ENCODE measurements around the gene SRBD1.

The SRBD1 gene

DNA sequence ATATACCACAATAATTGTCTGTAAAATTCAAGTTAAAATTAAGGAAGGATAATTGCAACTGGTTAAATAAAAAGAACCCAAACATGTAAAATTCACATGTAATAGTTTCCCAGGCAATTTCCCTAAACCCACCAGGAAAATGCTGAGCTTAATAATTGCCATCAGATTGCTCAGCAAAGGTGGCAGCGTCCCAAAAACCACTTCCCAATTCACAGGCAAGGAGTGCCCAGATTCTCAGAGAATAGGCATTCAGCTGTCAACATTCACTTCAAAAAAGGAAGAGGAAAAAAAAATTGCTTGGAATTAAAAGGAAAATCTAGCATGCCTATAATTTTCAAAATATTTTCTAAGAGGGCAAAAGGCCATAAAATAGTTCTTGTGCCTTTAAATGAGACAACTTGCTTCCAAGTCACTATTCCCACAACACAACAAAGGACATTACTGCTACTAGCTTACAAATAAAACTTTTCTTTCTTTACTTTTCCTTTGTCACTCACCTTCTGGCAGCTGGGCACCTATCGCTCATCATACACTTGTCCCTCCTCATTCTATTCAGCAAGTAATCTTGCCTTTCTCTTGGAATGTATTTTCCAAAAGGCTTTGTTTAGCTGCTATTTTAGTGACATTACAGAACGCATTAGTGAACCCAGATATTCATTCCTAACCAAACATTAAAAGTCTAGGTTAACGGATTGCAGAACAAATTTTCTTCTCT, 15.2 kb downstream of the SRBD1 start:
- no peak for DNase-seq

- no peak for DNase-seq
Observed at GRCh38 chr2:45591073-45591472, 20.0 kb downstream of the SRBD1 start.

DNA sequence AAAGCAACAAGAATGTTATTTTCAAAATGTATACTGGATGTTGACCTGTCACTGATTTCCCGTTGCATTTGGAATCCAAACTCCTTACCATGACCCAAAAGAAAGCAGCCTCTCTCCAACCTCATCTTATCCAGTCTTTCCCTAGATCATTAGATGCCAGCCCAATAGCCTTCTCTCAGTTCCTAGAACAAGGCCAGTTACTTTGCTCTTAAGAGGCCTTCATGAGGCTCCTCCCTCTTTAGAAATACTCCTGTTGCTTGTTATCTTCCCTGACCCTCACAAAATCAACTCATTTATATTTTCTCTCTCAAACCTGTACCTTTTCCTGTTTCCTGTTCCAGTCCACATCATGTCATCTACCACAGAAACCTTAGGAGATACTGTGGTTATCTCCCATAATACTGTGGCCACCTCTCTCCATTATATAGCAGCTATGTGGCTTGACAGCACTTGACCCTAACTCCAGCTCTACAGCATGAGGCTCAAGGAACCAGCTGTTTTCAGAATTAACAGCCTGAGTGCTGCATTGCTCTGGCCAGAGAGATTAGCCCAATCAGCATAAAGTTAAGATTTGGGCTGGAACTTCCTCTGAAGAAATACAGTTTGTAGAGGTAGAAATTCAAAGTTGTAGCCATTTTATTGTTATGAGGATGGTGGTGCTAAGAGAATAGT, 22.8 kb downstream of the SRBD1 start:
- DNase-seq = no peak

DNA sequence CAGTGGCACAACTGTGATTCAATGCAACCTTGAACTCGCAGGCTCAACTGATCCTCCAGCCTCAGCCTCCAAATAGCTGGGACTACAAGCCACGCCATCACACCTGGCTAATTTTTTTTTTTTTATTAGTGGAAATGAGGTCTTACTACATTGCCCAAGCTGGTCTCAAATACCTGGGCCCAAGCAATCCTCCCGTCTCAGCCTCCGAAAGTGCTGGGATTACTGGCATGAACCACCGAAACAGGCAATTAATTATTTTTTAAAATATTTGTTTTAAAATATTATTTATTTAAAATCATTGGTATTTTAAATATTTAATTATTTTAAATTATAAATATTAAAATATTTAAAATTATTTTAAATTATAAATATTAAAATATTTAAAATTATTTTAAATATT, 24.5 kb downstream of the SRBD1 start:
- no peak for DNase-seq

DNA sequence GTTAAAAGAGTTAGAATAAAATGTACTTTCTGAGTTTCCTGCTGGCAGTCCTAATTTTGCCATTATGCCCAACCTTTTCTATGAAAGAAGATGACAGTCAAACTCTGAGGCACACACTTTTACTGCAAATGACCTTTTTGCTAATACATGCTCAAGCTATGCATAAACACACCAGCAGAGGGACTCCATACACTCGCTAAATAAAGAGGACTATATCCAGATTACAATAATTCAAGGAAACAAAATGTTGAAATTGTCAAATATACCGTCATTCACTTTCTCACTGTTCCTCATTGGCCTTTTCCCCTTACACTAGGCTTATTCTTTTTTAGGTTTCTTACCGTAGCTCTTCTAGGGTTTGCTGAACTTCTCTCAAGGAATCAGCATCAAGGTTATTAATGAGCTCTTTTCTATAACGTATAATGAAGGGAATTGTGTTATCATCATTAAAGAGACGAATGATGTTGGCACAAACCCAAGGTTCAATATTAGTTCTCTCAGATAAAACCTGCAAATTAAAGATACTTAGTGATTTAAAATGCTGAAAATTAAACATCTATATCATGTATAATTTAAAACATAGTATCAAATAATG, 25.7 kb downstream of the SRBD1 start:
- DNase-seq = no peak

- no peak for DNase-seq
Observed at GRCh38 chr2:45583977-45584376, 27.1 kb downstream of the SRBD1 start.

GRCh38 chr2:45582522-45582921, 28.5 kb downstream of the SRBD1 start:
- DNase-seq = no peak

DNA sequence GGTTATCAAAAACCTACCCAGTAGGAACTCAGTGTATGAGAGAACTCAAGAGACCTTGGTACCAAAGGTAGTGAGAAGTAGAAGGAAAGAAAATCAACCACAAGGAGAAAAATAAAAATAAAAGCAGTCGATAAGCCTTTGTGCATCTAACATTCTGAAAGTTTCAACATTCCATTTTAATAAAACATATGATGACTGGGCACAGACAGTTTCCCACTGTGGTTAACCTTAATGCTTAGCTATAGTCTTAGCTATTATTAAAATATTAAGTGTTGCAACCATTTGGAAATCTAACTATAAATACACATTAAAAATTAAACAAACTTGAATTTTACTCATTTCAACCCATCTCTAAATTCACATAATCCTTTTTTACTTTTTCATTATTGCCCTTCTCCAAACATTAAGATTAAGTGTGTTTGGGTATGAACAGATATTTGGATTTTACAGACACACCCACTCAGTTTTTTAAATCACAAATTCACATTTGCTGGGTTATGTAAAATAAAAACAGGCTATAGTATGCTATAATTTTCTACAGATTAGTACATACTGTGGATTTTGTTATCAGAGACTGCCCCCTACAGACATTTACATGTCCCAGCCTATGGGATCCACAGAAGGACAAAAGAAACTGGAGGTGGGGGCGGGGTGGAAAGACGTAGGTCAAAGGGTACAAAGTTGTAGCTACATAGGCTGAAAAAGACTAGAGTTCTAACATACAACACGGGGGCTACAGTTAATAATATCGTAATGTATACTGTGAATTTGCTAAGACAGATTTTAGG, 32.8 kb downstream of the SRBD1 start:
- no peak for DNase-seq

DNA sequence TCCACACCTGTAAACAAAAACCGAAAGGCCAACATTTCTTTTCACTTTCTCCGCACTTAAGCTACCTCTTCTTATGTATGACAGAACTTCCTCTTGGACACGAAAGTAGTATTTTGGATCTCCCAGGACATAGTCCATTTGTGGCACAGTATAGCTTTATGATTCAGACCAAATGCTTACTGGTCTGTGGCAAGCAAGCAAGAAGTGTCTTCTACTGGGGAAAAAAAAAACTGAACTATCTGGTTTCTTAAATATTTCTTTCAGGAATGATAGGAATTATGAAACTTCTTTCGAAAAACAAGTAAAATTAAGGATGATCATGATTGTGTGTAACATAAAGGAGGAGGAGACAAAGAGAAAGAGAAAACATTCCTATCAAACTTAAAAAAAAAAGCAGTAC, 33.6 kb downstream of the SRBD1 start:
- no peak for DNase-seq

- DNase-seq = no peak
Observed at GRCh38 chr2:45575881-45576280, 35.2 kb downstream of the SRBD1 start.

DNA sequence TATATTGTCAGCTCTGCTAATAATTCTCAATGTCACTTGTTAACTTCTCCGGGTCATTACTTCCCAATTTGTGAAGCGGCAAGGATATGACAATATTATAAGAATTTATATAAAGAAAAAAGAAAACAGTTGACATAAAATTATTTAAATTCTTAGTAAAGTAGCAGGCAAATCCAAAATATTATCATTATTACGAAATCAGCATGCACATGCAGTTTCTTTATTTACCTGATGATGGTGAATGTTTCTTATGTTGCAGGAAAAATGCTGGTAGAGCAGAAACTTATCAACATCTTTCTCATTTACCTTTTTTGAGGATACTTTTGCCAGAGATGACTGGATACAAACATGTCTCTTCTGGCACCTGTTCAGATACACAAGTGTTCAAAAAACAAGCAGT, 38.1 kb downstream of the SRBD1 start:
- no peak for DNase-seq

DNA sequence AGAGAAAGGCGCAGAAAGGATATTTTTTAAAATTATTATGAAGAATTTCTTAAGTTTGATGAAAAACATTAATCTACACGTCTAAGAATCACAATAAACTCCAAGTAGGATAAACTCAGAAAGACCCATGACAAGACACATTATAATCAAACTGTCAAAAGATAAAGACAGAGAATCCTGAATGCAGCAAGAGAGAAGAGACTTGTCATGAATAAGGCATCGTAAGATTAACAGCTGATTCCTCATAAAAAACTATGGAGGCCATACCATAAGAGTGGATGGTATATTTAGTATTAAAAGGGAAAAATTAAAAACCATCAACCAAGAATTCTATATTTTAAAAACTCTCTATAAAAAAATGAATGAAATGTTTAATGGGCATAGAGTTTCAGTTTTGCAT, 39.1 kb downstream of the SRBD1 start:
- no peak for DNase-seq

DNA sequence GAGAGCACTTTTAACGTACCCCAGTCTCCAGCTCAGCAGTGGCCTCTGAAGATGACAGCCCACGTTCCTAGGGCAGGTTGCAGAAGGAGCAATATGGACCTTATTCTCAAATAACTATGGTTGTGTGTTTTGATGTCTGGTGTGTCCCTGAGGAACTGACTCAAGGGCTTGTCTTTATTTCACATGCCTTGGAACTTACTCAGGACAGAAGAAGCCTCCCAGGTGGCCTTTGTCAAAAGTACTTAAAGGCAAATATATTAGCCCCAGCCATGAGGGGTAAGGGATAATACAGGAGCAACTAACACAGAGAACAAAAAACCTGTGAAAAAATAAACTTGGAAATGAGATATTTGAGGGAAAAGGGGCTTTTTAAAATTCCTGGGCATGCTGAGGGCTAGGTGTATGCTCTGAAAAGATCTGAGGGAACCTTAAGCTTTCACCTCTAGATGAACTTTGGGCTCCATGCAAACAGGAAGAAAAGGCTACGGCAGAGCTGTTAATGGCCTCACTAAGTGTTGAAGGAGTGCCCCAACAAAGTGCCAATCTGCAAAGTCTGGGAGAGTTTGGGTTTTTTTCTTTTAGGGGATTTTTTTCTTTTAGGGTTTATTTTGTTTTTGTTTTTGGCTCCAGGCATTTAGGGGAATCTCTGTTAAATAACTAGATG, 40.3 kb downstream of the SRBD1 start:
- DNase-seq = no peak

DNA sequence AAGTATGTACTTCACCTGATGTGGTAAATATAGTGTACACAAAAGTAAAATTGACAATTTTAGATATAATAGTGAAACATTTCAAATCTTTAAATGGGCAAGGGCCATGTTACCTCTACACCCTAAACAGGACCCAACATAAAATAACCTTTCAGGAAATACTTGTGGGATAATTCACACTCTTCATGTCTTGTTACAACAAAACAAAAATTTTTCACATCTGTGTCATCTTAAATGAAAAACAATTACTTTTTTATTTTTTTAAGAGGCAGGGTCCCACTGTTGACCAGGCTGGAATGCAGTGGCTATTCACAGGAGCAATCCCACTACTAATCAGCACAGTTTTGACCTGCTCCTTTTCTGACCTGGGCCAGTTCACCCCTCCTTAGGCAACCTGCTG, 42.1 kb downstream of the SRBD1 start:
- no peak for DNase-seq

GRCh38 chr2:45567974-45568789, 42.9 kb downstream of the SRBD1 start:
- DNase-seq = no peak

- DNase-seq = no peak
Observed at GRCh38 chr2:45567288-45567963, 43.6 kb downstream of the SRBD1 start.

- no peak for DNase-seq
Observed at GRCh38 chr2:45559436-45559835, 51.6 kb downstream of the SRBD1 start.

- no peak for DNase-seq
Observed at GRCh38 chr2:45554742-45555140, 56.3 kb downstream of the SRBD1 start.

DNA sequence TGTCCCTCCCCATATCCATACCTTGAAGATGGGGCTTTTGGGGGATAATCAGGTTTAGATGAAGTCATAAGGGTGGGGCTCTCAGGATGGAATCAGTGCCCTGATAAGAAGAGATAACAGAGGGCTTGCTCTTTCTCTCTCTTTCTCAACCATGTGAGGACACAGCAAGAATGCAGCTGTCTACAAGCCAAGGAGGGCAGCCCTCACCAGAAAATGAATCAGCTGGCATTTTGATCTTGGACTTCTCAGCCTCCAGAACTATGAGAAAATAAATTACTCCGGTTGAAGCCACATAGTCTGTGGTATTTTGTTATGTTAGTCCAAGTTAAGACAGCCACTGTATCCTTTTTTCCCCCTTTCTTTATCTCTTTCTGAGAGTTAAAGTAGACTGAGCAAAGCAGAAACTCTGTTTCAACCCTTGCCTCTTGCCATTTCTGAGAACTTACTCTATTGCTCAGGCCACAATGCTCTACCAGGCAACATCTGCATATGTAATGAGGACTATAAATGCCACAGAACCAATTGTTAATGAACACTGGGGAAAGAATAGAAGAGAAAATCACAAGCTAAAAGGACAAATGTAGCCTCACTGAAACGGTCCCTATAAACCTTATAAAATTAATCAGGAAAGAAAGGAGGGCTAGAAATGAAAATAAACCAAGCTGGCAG, 56.9 kb downstream of the SRBD1 start:
- DNase-seq = no peak

DNA sequence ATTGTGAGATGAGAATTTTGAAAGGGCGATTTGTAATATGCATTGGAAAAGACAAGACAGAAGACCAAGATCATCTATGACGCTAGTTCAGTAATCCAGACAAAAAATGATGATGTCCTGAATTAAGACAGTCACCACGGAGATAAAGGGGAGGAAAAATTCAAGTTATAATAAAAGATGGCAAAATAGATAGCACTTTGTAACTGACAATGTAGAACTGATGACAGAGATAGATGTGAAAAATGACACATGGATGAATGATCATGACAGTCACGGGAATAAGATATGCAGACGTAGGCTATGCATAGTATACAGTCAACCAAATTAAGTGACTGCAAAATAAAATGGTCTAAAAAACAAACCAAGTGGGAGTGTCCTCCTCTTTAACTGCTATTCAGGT, 59.2 kb downstream of the SRBD1 start:
- no peak for DNase-seq

DNA sequence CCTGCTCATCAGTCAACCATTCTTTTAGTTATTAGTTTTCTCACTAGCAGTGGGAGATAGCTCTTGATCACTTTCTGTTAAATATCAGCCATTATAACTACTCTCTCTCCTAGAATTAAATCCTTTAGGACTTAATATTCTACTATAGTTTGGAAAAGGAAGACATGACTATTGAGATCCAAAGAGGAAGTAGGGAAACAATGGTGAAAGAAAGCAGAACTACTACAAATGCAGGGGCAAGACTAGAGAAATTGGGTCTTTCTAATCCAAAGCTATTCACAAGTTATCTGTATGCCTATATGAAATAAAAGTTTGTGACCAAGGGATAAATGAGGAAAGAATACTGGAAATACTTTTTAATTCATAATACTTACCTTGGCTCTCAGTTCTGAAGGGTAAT, 65.1 kb downstream of the SRBD1 start:
- DNase-seq = no peak
